ENCODE data around the gene ZMYND11. TPM values are rescaled to one million over a fixed set of nuclear protein-coding genes. Genes with fewer than 3 reads are reported as not detected.

Gene ZMYND11
- total RNA-seq, 1 donor from 2014 or later, result 49.2 TPM

- FAIRE-seq (no peak), DNase-seq (ENCODE audit: low read depth) (no peak)
- Histone ChIP-seq H3K36me3 (ENCODE audit: control insufficient read depth, insufficient read depth, low read length) (no peaks in the 10 kb centered on the region), H3K27me3 (ENCODE audit: control insufficient read depth, insufficient read depth, low read length) (no peaks in the 10 kb centered on the region), H3K4me3 (ENCODE audit: low read depth, low read length) (no peak overlapping the region)
- TF ChIP-seq, protein P1, sequence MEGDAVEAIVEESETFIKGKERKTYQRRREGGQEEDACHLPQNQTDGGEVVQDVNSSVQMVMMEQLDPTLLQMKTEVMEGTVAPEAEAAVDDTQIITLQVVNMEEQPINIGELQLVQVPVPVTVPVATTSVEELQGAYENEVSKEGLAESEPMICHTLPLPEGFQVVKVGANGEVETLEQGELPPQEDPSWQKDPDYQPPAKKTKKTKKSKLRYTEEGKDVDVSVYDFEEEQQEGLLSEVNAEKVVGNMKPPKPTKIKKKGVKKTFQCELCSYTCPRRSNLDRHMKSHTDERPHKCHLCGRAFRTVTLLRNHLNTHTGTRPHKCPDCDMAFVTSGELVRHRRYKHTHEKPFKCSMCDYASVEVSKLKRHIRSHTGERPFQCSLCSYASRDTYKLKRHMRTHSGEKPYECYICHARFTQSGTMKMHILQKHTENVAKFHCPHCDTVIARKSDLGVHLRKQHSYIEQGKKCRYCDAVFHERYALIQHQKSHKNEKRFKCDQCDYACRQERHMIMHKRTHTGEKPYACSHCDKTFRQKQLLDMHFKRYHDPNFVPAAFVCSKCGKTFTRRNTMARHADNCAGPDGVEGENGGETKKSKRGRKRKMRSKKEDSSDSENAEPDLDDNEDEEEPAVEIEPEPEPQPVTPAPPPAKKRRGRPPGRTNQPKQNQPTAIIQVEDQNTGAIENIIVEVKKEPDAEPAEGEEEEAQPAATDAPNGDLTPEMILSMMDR (IDR thresholded peaks at IDR 0.05; ENCODE audit: insufficient read depth, low read length, severe bottlenecking), result no peak
Observed at GRCh38 chr10:90161-90560, 45.1 kb upstream of the ZMYND11 start.

DNA sequence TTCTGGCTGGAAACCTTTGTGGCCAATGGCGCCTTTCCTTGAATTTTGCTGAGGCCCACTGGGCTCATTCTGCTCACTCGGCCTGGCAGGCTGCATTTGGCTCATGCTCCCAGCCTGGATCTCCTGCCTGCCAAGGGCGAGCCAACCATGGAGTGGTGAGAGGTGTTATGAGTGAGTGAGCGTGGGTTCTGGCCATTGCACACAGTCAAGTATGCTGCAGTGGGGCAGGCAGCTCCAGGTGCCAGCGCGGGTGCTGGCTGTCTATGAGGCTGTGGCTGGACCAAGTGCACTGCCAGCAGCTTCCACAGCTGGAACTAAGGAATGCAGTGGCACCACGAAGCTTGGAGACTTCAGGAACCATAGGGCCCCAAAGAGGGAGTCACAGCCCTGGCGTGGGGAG lies 43.9 kb upstream of the ZMYND11 start:
- H3K4me3 ChIP-seq (ENCODE audit: low read depth, low read length), result no peak overlapping the region
- no peaks in the 10 kb centered on the region for H3K27me3 ChIP-seq (ENCODE audit: control insufficient read depth, insufficient read depth, low read length)
- no peaks in the 10 kb centered on the region for H3K36me3 ChIP-seq (ENCODE audit: control insufficient read depth, insufficient read depth, low read length)
- FAIRE-seq (no peak), DNase-seq (ENCODE audit: low read depth) (no peak)
- TF ChIP-seq, protein P1 (IDR thresholded peaks at IDR 0.05; ENCODE audit: insufficient read depth, low read length, severe bottlenecking), result no peak

GRCh38 chr10:92153-92552 lies 43.1 kb upstream of the ZMYND11 start:
- DNase-seq (ENCODE audit: low read depth) (no peak), FAIRE-seq (no peak)
- Histone ChIP-seq H3K4me3 (ENCODE audit: low read depth, low read length) (no peak overlapping the region), H3K36me3 (ENCODE audit: control insufficient read depth, insufficient read depth, low read length) (no peaks in the 10 kb centered on the region), H3K27me3 (ENCODE audit: control insufficient read depth, insufficient read depth, low read length) (no peaks in the 10 kb centered on the region)
- TF ChIP-seq, protein P1 (IDR thresholded peaks at IDR 0.05; ENCODE audit: insufficient read depth, low read length, severe bottlenecking), result no peak

- no peaks in the 10 kb centered on the region for H3K27me3 ChIP-seq (ENCODE audit: control insufficient read depth, insufficient read depth, low read length)
- H3K4me3 ChIP-seq (ENCODE audit: low read depth, low read length), result no peak overlapping the region
- FAIRE-seq, result no peak
- H3K36me3 ChIP-seq (ENCODE audit: control insufficient read depth, insufficient read depth, low read length), result no peaks in the 10 kb centered on the region
- DNase-seq (ENCODE audit: low read depth), result peak; percentile 77
- TF ChIP-seq, protein P1 (IDR thresholded peaks at IDR 0.05; ENCODE audit: insufficient read depth, low read length, severe bottlenecking), result no peak
Observed at GRCh38 chr10:92846-93245, 42.4 kb upstream of the ZMYND11 start.

DNA sequence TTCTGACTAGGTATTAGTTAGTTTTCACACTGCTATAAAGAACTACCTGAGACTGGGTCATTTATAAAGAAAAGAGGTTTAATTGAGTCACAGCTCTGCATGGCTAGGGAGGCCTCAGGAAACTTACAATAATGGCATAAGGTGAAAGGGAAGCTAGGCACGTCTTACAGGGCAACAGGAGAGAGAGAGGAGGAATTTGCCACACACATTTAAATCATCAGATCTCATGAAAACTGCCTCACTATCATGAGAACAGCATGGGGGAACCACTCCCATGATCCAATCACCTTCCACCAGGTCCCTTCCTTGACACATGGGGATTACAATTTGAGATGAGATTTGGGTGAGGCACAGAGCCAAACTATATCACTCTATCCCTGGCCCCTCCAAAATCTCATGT lies 40.6 kb upstream of the ZMYND11 start:
- FAIRE-seq (no peak), DNase-seq (ENCODE audit: low read depth) (no peak)
- TF ChIP-seq, protein P1 (IDR thresholded peaks at IDR 0.05; ENCODE audit: insufficient read depth, low read length, severe bottlenecking), result no peak
- Histone ChIP-seq H3K27me3 (ENCODE audit: control insufficient read depth, insufficient read depth, low read length) (no peaks in the 10 kb centered on the region), H3K36me3 (ENCODE audit: control insufficient read depth, insufficient read depth, low read length) (no peaks in the 10 kb centered on the region), H3K4me3 (ENCODE audit: low read depth, low read length) (no peak overlapping the region)

DNA sequence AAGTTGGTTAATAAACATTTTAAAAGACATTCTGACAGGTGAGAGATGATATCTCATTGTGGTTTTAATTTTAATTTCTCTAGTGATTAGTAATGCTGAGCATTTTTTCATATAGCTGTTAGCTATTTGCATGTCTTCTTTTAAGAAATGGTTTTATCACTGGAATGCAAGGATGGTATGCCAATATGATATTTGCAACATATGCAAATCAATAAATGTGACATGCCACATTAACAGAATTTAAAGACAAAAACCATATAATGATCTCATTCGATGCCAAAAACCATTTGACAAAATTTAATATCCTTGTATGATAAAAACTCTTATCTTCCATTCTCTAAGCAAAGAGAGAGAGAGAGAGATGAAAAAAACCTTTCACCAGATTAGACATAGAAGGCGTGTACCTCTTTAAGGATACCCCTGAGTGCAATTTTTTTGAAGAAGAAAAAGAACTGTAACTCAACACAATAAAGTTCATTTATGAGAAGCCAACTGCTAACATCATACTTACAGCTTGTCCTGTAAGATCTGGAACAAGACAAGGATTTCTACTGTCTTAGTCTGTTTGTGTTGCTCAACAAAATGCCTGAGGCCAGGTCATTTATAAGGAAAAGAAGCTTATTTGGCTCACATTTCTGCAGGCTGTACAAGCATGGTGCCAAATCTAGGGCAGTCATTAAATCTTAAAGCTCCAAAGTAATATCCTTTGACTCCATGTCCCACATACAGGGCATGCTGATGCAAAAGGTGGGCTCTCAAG lies 39.7 kb upstream of the ZMYND11 start:
- H3K4me3 ChIP-seq (ENCODE audit: low read depth, low read length), result no peak overlapping the region
- no peaks in the 10 kb centered on the region for H3K27me3 ChIP-seq (ENCODE audit: control insufficient read depth, insufficient read depth, low read length)
- DNase-seq (ENCODE audit: low read depth) (no peak), FAIRE-seq (no peak)
- TF ChIP-seq, protein P1 (IDR thresholded peaks at IDR 0.05; ENCODE audit: insufficient read depth, low read length, severe bottlenecking), result no peak
- no peaks in the 10 kb centered on the region for H3K36me3 ChIP-seq (ENCODE audit: control insufficient read depth, insufficient read depth, low read length)
